HepG2 (cell line): Measurements from ENCODE around the gene COPA.

ENCODE experiments used
- CBFB ChIP-seq: sonication (generic); formaldehyde crosslinking; IDR thresholded peaks from 2 replicates; pipeline ENCODE4 v1.4.0; 2020; ENCODE audit warnings: missing genetic modification reagents
- EP300 ChIP-seq, 3 experiments: sonication (generic) in 1 of 3; formaldehyde crosslinking in 1 of 3; IDR thresholded peaks; 2 replicates each; pipeline versions ENCODE4 v1.5.1 to v1.6.1; 2011 to 2020; ENCODE audit warnings: low read depth in 2 of 3, low read length in 2 of 3, borderline replicate concordance in 1 of 3, improper control_type of control experiment in 1 of 3, mild to moderate bottlenecking in 1 of 3, missing genetic modification reagents in 1 of 3, moderate library complexity in 1 of 3
- GABPB1 ChIP-seq: IDR thresholded peaks from 2 replicates; pipeline ENCODE4 v1.6.1; 2016; ENCODE audit warnings: mild to moderate bottlenecking, missing genetic modification reagents, moderate library complexity, missing compliant biosample characterization
- IKZF4 ChIP-seq: sonication (generic); formaldehyde crosslinking; IDR thresholded peaks from 2 replicates; pipeline ENCODE4 v1.5.1; 2020; ENCODE audit warnings: borderline replicate concordance, mild to moderate bottlenecking, low read depth, missing genetic modification reagents; ENCODE audit errors: not compliant biosample characterization
- NR1H2 ChIP-seq: sonication (generic); formaldehyde crosslinking; IDR thresholded peaks from 2 replicates; pipeline ENCODE4 v1.8.1; 2022; ENCODE audit warnings: low read depth, missing genetic modification reagents, borderline replicate concordance
- POLR2A ChIP-seq, 2 experiments: IDR thresholded peaks; 2 replicates each; pipeline ENCODE4 v1.6.1; 2011; ENCODE audit warnings: low read depth in 2 of 2, low read length in 2 of 2, mild to moderate bottlenecking in 1 of 2, moderate library complexity in 1 of 2; ENCODE audit not compliant: insufficient read depth in 1 of 2
- ZNF781 ChIP-seq: sonication (generic); formaldehyde crosslinking; IDR thresholded peaks from 2 replicates; pipeline ENCODE4 v1.5.1; 2020; ENCODE audit warnings: borderline replicate concordance, mild to moderate bottlenecking, missing genetic modification reagents; ENCODE audit errors: not compliant biosample characterization
- TF ChIP-seq, protein P1 (sequence below): sonication (generic); IDR thresholded peaks from 2 replicates; pipeline ENCODE4 v1.6.1; 2016; ENCODE audit warnings: low read depth, borderline replicate concordance
- TF ChIP-seq, protein P2 (sequence below): sonication (generic); formaldehyde crosslinking; IDR thresholded peaks from 2 replicates; pipeline ENCODE4 v1.5.0; 2020; ENCODE audit warnings: mild to moderate bottlenecking, missing genetic modification reagents, moderate library complexity

DNA sequence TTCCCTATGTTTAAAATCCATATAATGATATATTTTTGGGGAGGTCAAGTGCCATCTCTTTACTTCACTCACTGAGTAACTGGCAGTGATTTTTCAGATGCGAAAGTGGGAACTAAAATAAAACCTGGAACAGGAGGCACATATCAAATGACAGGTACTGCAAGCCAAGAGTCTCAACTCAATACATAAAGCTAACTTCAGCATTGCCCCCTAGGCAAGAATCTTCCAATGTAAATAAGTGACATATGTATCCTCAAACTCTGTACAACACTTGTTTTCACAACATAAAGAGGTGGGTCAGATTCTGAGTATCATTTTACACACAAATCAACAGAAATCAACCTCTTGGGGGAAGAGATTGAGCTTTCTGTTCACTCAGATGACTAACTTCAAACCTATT lies 98.8 kb downstream of the COPA start:
- no peak for TF ChIP-seq CBFB (CRISPR knock-in tag)
- no peak for TF ChIP-seq EP300 (IDR thresholded peaks at IDR 0.05; ENCODE audit: low read depth in 2 of 2, low read length in 2 of 2)
- no peak for TF ChIP-seq EP300 (CRISPR knock-in tag; IDR thresholded peaks at IDR 0.05; ENCODE audit: borderline replicate concordance)
- TF ChIP-seq GABPB1 (CRISPR knock-in tag) = no peak
- TF ChIP-seq IKZF4 (CRISPR knock-in tag) = no peak
- no peak for TF ChIP-seq ZNF781 (CRISPR knock-in tag)
- TF ChIP-seq POLR2A (IDR thresholded peaks at IDR 0.05; ENCODE audit: insufficient read depth in 1 of 2, low read depth in 2 of 2, low read length in 2 of 2) = no peak
- TF ChIP-seq NR1H2 = no peak
- TF ChIP-seq, protein P1, sequence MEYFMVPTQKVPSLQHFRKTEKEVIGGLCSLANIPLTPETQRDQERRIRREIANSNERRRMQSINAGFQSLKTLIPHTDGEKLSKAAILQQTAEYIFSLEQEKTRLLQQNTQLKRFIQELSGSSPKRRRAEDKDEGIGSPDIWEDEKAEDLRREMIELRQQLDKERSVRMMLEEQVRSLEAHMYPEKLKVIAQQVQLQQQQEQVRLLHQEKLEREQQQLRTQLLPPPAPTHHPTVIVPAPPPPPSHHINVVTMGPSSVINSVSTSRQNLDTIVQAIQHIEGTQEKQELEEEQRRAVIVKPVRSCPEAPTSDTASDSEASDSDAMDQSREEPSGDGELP = no peak
- TF ChIP-seq, protein P2, sequence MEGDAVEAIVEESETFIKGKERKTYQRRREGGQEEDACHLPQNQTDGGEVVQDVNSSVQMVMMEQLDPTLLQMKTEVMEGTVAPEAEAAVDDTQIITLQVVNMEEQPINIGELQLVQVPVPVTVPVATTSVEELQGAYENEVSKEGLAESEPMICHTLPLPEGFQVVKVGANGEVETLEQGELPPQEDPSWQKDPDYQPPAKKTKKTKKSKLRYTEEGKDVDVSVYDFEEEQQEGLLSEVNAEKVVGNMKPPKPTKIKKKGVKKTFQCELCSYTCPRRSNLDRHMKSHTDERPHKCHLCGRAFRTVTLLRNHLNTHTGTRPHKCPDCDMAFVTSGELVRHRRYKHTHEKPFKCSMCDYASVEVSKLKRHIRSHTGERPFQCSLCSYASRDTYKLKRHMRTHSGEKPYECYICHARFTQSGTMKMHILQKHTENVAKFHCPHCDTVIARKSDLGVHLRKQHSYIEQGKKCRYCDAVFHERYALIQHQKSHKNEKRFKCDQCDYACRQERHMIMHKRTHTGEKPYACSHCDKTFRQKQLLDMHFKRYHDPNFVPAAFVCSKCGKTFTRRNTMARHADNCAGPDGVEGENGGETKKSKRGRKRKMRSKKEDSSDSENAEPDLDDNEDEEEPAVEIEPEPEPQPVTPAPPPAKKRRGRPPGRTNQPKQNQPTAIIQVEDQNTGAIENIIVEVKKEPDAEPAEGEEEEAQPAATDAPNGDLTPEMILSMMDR (CRISPR knock-in tag) = no peak
